ENCODE data around the gene DMD. TPM values are rescaled to one million over a fixed set of nuclear protein-coding genes. Genes with fewer than 3 reads are reported as not detected.

DMD gene
- total RNA-seq, 1 experiment from 2014 or later: 2.2 TPM

GRCh38 chrX:32289356-32289755, 922.0 kb downstream of the DMD start:
- no peak for TF ChIP-seq REST (IDR thresholded peaks at IDR 0.05; ENCODE audit: insufficient read depth in 1 of 2, low read depth in 2 of 2, low read length in 1 of 2)
- no peak for TF ChIP-seq SIN3A (IDR thresholded peaks at IDR 0.05; ENCODE audit: borderline replicate concordance, insufficient read depth, low read depth, low read length)
- TF ChIP-seq CTCF (IDR thresholded peaks at IDR 0.05): no peak
- TF ChIP-seq POLR2AphosphoS5 (IDR thresholded peaks at IDR 0.05; ENCODE audit: low read depth, low read length): no peak
- no peak for TF ChIP-seq TCF7L2 (IDR thresholded peaks at IDR 0.05; ENCODE audit: low read depth, low read length)
- no peak overlapping the region for H3K27ac ChIP-seq (ENCODE audit: low read length)
- no TSS peak for BruUV-seq (replicated peaks)
- no peak for DNase-seq (ENCODE audit: low read depth, low spot score)
- H3K9me3 ChIP-seq (ENCODE audit: control insufficient read depth, insufficient read depth, low read depth, low read length): no peaks in the 10 kb centered on the region
- no peaks in the 10 kb centered on the region for H3K27me3 ChIP-seq (ENCODE audit: control insufficient read depth, insufficient read depth, low read length)
- no peaks in the 10 kb centered on the region for H3K36me3 ChIP-seq (ENCODE audit: control insufficient read depth, insufficient read depth, low read length)
- intact Hi-C loops (cut with micrococcal nuclease; ENCODE audit: unreplicated experiment) (no loop called here), in situ Hi-C loops (cut with HindIII; ENCODE audit: low pct_unique_long_range_greater_than_20kb, low sequenced_read_pairs) (no loop called here)
- H3K4me1 ChIP-seq (ENCODE audit: control insufficient read depth, insufficient read depth, low read length): no peaks in the 10 kb centered on the region
- POLR2A ChIA-PET: no interaction called here
- CTCF ChIA-PET: no interaction called here
- no peak for ATAC-seq
- H3K4me3 ChIP-seq (ENCODE audit: low read depth in 2 of 2, low read length in 2 of 2): no peak overlapping the region

- DNase-seq (ENCODE audit: low read depth, low spot score) (no peak), ATAC-seq (no peak)
- Histone ChIP-seq H3K36me3 (ENCODE audit: control insufficient read depth, insufficient read depth, low read length) (no peaks in the 10 kb centered on the region), H3K9me3 (ENCODE audit: control insufficient read depth, insufficient read depth, low read depth, low read length) (no peaks in the 10 kb centered on the region), H3K27ac (ENCODE audit: low read length) (no peak overlapping the region), H3K4me1 (ENCODE audit: control insufficient read depth, insufficient read depth, low read length) (no peaks in the 10 kb centered on the region), H3K4me3 (ENCODE audit: low read depth in 2 of 2, low read length in 2 of 2) (no peak overlapping the region), H3K27me3 (ENCODE audit: control insufficient read depth, insufficient read depth, low read length) (no peaks in the 10 kb centered on the region)
- intact Hi-C loops (cut with micrococcal nuclease; ENCODE audit: unreplicated experiment): no loop called here
- ChIA-PET CTCF (no interaction called here), POLR2A (no interaction called here)
- BruUV-seq (replicated peaks): no TSS peak
- TF ChIP-seq TCF7L2 (IDR thresholded peaks at IDR 0.05; ENCODE audit: low read depth, low read length): no peak
- TF ChIP-seq SIN3A (IDR thresholded peaks at IDR 0.05; ENCODE audit: borderline replicate concordance, insufficient read depth, low read depth, low read length): no peak
- no peak for TF ChIP-seq REST (IDR thresholded peaks at IDR 0.05; ENCODE audit: insufficient read depth in 1 of 2, low read depth in 2 of 2, low read length in 1 of 2)
- in situ Hi-C loops (cut with HindIII; ENCODE audit: low pct_unique_long_range_greater_than_20kb, low sequenced_read_pairs): no loop called here
Measured at GRCh38 chrX:32281853-32282252, 929.5 kb downstream of the DMD start.

All from Panc1 (cell line).